ENCODE results near the gene CDH9.
A peak's percentile ranks its signal among the peaks of the same experiment; 100 is the strongest.

The CDH9 gene

GRCh38 chr5:27026801-27027200 is 11.6 kb downstream of the CDH9 start:
- Histone ChIP-seq H3K9me3 (ENCODE audit: control insufficient read depth, low read length) (no peaks in the 10 kb centered on the region), H2AK5ac (ENCODE audit: low read length, severe bottlenecking) (no peak overlapping the region), H4K91ac (ENCODE audit: low read length) (no peak overlapping the region), H2BK5ac (ENCODE audit: low read depth, low read length, poor library complexity, severe bottlenecking) (no peak overlapping the region), H3K4ac (ENCODE audit: low read depth in 1 of 2, low read length in 2 of 2) (no peak overlapping the region), H3K79me1 (replicated peaks; ENCODE audit: low read length, poor library complexity, severe bottlenecking) (no peaks in the 10 kb centered on the region), H3K14ac (ENCODE audit: low read length in 2 of 2) (no peak overlapping the region), H3K4me3 (ENCODE audit: insufficient read depth in 1 of 2, low read depth in 1 of 2, low read length in 2 of 2) (no peak overlapping the region), H4K8ac (ENCODE audit: low read length) (no peak overlapping the region), H3K27ac (ENCODE audit: low read length, poor library complexity, severe bottlenecking) (no peak overlapping the region), H2BK12ac (ENCODE audit: low read length in 2 of 2) (no peak overlapping the region), H3K36me3 (ENCODE audit: control insufficient read depth in 1 of 2, insufficient read depth in 2 of 2, low read depth in 1 of 2, low read length in 2 of 2) (no peaks in the 10 kb centered on the region), H3K9ac (ENCODE audit: low read length) (no peak overlapping the region), H2BK15ac (ENCODE audit: low read depth, poor library complexity, severe bottlenecking) (no peak overlapping the region), H3K27me3 (ENCODE audit: control insufficient read depth in 1 of 2, insufficient read depth in 1 of 2, low read length in 2 of 2) (no peaks in the 10 kb centered on the region), H3K4me2 (ENCODE audit: low read length, poor library complexity, severe bottlenecking) (no peak overlapping the region), H2BK120ac (ENCODE audit: low read depth, low read length) (no peak overlapping the region), H2AFZ (ENCODE audit: low read depth, low read length) (no peak overlapping the region), H3K18ac (ENCODE audit: low read depth in 1 of 2, low read length in 2 of 2) (no peak overlapping the region), H3K4me1 (ENCODE audit: control insufficient read depth, insufficient read depth, low read depth, low read length) (no peaks in the 10 kb centered on the region), H3K23ac (ENCODE audit: low read length in 2 of 2) (no peak overlapping the region)
- WGBS, result no CpG with 5 or more reads among the region's 2 CpGs
- no peak for DNase-seq

GRCh38 chr5:27026063-27026462 is 12.3 kb downstream of the CDH9 start:
- H3K9me3 ChIP-seq (ENCODE audit: control insufficient read depth, low read length), result no peaks in the 10 kb centered on the region
- no peak for DNase-seq
- H2AFZ ChIP-seq (ENCODE audit: low read depth, low read length), result no peak overlapping the region
- no peak overlapping the region for H3K4ac ChIP-seq (ENCODE audit: low read depth in 1 of 2, low read length in 2 of 2)
- H2BK120ac ChIP-seq (ENCODE audit: low read depth, low read length), result no peak overlapping the region
- H4K91ac ChIP-seq (ENCODE audit: low read length), result no peak overlapping the region
- no peak overlapping the region for H2BK5ac ChIP-seq (ENCODE audit: low read depth, low read length, poor library complexity, severe bottlenecking)
- H4K8ac ChIP-seq (ENCODE audit: low read length), result no peak overlapping the region
- no peak overlapping the region for H3K14ac ChIP-seq (ENCODE audit: low read length in 2 of 2)
- H2AK5ac ChIP-seq (ENCODE audit: low read length, severe bottlenecking), result no peak overlapping the region
- H3K4me3 ChIP-seq (ENCODE audit: insufficient read depth in 1 of 2, low read depth in 1 of 2, low read length in 2 of 2), result no peak overlapping the region
- 74% methylated on average over 1 of the region's 1 CpG for WGBS
- H3K4me2 ChIP-seq (ENCODE audit: low read length, poor library complexity, severe bottlenecking), result no peak overlapping the region
- no peaks in the 10 kb centered on the region for H3K27me3 ChIP-seq (ENCODE audit: control insufficient read depth in 1 of 2, insufficient read depth in 1 of 2, low read length in 2 of 2)
- H3K79me1 ChIP-seq (replicated peaks; ENCODE audit: low read length, poor library complexity, severe bottlenecking), result no peaks in the 10 kb centered on the region
- H3K9ac ChIP-seq (ENCODE audit: low read length), result no peak overlapping the region
- H3K27ac ChIP-seq (ENCODE audit: low read length, poor library complexity, severe bottlenecking), result no peak overlapping the region
- H3K4me1 ChIP-seq (ENCODE audit: control insufficient read depth, insufficient read depth, low read depth, low read length), result no peaks in the 10 kb centered on the region
- no peak overlapping the region for H2BK15ac ChIP-seq (ENCODE audit: low read depth, poor library complexity, severe bottlenecking)
- no peak overlapping the region for H3K18ac ChIP-seq (ENCODE audit: low read depth in 1 of 2, low read length in 2 of 2)
- no peak overlapping the region for H2BK12ac ChIP-seq (ENCODE audit: low read length in 2 of 2)
- H3K23ac ChIP-seq (ENCODE audit: low read length in 2 of 2), result no peak overlapping the region
- no peaks in the 10 kb centered on the region for H3K36me3 ChIP-seq (ENCODE audit: control insufficient read depth in 1 of 2, insufficient read depth in 2 of 2, low read depth in 1 of 2, low read length in 2 of 2)

GRCh38 chr5:27021471-27021870 is 16.9 kb downstream of the CDH9 start:
- no peaks in the 10 kb centered on the region for H3K27me3 ChIP-seq (ENCODE audit: control insufficient read depth in 1 of 2, insufficient read depth in 1 of 2, low read length in 2 of 2)
- no peak overlapping the region for H2BK120ac ChIP-seq (ENCODE audit: low read depth, low read length)
- no peak overlapping the region for H3K4me3 ChIP-seq (ENCODE audit: insufficient read depth in 1 of 2, low read depth in 1 of 2, low read length in 2 of 2)
- H3K27ac ChIP-seq (ENCODE audit: low read length, poor library complexity, severe bottlenecking), result no peak overlapping the region
- H2BK12ac ChIP-seq (ENCODE audit: low read length in 2 of 2), result no peak overlapping the region
- H3K14ac ChIP-seq (ENCODE audit: low read length in 2 of 2), result no peak overlapping the region
- H3K4me1 ChIP-seq (ENCODE audit: control insufficient read depth, insufficient read depth, low read depth, low read length), result no peaks in the 10 kb centered on the region
- H3K4me2 ChIP-seq (ENCODE audit: low read length, poor library complexity, severe bottlenecking), result no peak overlapping the region
- no peak overlapping the region for H3K4ac ChIP-seq (ENCODE audit: low read depth in 1 of 2, low read length in 2 of 2)
- WGBS, result 100% methylated on average over 1 of the region's 1 CpG
- H2BK5ac ChIP-seq (ENCODE audit: low read depth, low read length, poor library complexity, severe bottlenecking), result no peak overlapping the region
- H2BK15ac ChIP-seq (ENCODE audit: low read depth, poor library complexity, severe bottlenecking), result no peak overlapping the region
- H4K91ac ChIP-seq (ENCODE audit: low read length), result no peak overlapping the region
- H3K9me3 ChIP-seq (ENCODE audit: control insufficient read depth, low read length), result no peaks in the 10 kb centered on the region
- no peak overlapping the region for H2AK5ac ChIP-seq (ENCODE audit: low read length, severe bottlenecking)
- no peaks in the 10 kb centered on the region for H3K79me1 ChIP-seq (replicated peaks; ENCODE audit: low read length, poor library complexity, severe bottlenecking)
- no peak overlapping the region for H3K23ac ChIP-seq (ENCODE audit: low read length in 2 of 2)
- no peak overlapping the region for H3K18ac ChIP-seq (ENCODE audit: low read depth in 1 of 2, low read length in 2 of 2)
- no peak overlapping the region for H2AFZ ChIP-seq (ENCODE audit: low read depth, low read length)
- no peak overlapping the region for H3K9ac ChIP-seq (ENCODE audit: low read length)
- no peak overlapping the region for H4K8ac ChIP-seq (ENCODE audit: low read length)
- no peak for DNase-seq
- no peaks in the 10 kb centered on the region for H3K36me3 ChIP-seq (ENCODE audit: control insufficient read depth in 1 of 2, insufficient read depth in 2 of 2, low read depth in 1 of 2, low read length in 2 of 2)

- no peak overlapping the region for H3K23ac ChIP-seq (ENCODE audit: low read length in 2 of 2)
- H3K4me3 ChIP-seq (ENCODE audit: insufficient read depth in 1 of 2, low read depth in 1 of 2, low read length in 2 of 2), result no peak overlapping the region
- no peak overlapping the region for H2BK5ac ChIP-seq (ENCODE audit: low read depth, low read length, poor library complexity, severe bottlenecking)
- H3K79me1 ChIP-seq (replicated peaks; ENCODE audit: low read length, poor library complexity, severe bottlenecking), result no peaks in the 10 kb centered on the region
- no peak overlapping the region for H4K91ac ChIP-seq (ENCODE audit: low read length)
- no peak overlapping the region for H3K18ac ChIP-seq (ENCODE audit: low read depth in 1 of 2, low read length in 2 of 2)
- no peak overlapping the region for H2AK5ac ChIP-seq (ENCODE audit: low read length, severe bottlenecking)
- H2BK120ac ChIP-seq (ENCODE audit: low read depth, low read length), result no peak overlapping the region
- no peak overlapping the region for H3K14ac ChIP-seq (ENCODE audit: low read length in 2 of 2)
- H3K27me3 ChIP-seq (ENCODE audit: control insufficient read depth in 1 of 2, insufficient read depth in 1 of 2, low read length in 2 of 2), result no peaks in the 10 kb centered on the region
- no peak overlapping the region for H2BK12ac ChIP-seq (ENCODE audit: low read length in 2 of 2)
- no peak overlapping the region for H3K27ac ChIP-seq (ENCODE audit: low read length, poor library complexity, severe bottlenecking)
- no peaks in the 10 kb centered on the region for H3K9me3 ChIP-seq (ENCODE audit: control insufficient read depth, low read length)
- H3K4me1 ChIP-seq (ENCODE audit: control insufficient read depth, insufficient read depth, low read depth, low read length), result no peaks in the 10 kb centered on the region
- peak; percentile 45 for DNase-seq
- no peak overlapping the region for H2BK15ac ChIP-seq (ENCODE audit: low read depth, poor library complexity, severe bottlenecking)
- no peak overlapping the region for H2AFZ ChIP-seq (ENCODE audit: low read depth, low read length)
- no peak overlapping the region for H3K4me2 ChIP-seq (ENCODE audit: low read length, poor library complexity, severe bottlenecking)
- H4K8ac ChIP-seq (ENCODE audit: low read length), result no peak overlapping the region
- H3K4ac ChIP-seq (ENCODE audit: low read depth in 1 of 2, low read length in 2 of 2), result no peak overlapping the region
- H3K9ac ChIP-seq (ENCODE audit: low read length), result no peak overlapping the region
- WGBS, result no CpG with 5 or more reads among the region's 1 CpG
- H3K36me3 ChIP-seq (ENCODE audit: control insufficient read depth in 1 of 2, insufficient read depth in 2 of 2, low read depth in 1 of 2, low read length in 2 of 2), result no peaks in the 10 kb centered on the region
These were observed 17.4 kb downstream of the CDH9 start for GRCh38 chr5:27020973-27021372.

Data from mesenchymal stem cell (in vitro differentiated cells and primary cell).